GM19351 (cell line): ENCODE measurements around the gene NEDD4L.
"Not testable (repeated sequence)": the region's sequence is repeated elsewhere in the genome, so short reads cannot be mapped to it uniquely, and the experiment has no call there.

Experiments used
- ATAC-seq: cut with Tn5 transposase; IDR thresholded peaks from one replicate; pipeline ENCODE4 v1.9.1; 2021; ENCODE audit warnings: mild to moderate bottlenecking, moderate library complexity; ENCODE audit not compliant: unreplicated experiment

NEDD4L gene

DNA sequence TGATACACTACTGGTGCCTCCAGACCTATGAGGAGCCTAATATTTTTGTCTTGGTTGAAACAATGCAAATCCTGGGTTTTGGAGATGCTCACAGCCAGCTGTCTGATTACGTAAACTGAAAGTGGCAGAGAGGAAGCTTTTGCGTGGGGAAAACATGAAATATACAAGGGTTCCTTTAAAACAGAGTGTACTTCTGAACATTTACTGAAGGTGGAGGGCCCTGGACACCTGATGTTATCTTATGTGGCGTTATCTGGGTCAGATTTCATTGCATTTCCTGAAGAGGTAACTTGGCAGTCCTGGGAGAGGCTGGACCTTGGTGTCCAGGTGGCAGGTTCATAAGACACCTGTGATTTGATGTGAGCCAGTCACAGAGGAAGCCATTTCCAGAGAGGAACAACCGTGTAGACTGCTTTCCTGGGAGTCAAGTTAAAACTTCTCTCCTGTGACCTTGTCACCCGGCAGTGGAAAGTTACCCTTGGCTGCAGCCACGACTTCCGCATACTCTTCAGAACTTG is 105.0 kb downstream of the NEDD4L start:
- peak; percentile 81 for ATAC-seq

DNA sequence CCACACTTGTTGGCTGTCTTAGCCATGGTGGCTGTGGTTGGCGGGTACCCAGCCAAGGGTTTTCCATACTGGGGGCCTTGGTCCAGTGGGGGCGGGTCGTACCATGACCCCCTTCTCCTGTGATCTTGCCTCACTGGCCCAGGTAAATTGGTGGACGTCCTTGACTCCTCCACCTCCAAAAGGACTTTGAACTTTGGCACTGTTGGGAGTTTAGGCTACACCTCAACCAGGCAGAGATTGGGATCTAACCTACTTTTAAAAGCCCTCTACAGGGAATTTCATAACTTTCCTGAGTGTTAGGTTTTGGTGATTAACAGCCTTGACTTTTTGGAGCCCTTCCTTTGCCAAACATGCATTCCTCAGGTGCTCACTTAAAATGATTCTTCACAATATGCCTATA is 106.7 kb downstream of the NEDD4L start:
- ATAC-seq, result no peak

DNA sequence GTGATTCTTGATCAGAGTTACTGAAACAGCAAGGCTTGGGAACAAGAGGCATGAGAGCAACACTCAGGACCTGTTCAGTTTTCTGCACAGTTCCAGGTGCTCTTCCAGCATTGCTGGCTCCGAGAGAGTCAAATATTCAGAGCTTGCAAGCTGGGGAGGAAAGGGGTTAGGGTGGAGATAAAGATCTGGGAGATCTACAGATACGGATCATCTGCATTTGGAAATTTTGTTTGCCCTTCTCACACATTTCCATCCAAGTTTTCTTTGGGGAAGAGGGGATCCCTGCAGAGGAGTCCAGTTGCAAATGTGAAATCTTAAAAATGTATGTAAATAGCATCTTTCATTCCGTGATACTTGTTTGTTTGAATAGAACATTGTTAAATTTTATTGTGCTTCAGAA is 108.2 kb downstream of the NEDD4L start:
- no peak for ATAC-seq

DNA sequence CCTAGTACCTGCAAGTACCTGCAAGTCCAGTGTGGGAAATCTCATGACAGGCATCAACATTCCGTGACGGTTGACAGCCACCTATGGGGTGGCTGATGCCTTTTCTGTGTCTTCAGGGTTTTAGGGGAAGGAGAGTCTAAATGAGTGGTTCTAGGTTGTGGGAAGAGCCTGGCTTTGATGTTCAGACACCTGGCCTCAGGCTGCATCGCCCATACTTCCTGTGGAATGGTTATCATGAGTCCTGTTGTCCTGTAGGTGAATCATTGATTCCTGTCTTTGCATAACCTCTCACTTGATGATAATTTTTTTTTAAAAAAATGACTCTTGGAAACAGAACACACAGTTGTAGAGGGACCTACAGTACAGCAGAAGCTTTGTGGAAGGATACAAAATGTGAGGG is 108.9 kb downstream of the NEDD4L start:
- no peak for ATAC-seq

DNA sequence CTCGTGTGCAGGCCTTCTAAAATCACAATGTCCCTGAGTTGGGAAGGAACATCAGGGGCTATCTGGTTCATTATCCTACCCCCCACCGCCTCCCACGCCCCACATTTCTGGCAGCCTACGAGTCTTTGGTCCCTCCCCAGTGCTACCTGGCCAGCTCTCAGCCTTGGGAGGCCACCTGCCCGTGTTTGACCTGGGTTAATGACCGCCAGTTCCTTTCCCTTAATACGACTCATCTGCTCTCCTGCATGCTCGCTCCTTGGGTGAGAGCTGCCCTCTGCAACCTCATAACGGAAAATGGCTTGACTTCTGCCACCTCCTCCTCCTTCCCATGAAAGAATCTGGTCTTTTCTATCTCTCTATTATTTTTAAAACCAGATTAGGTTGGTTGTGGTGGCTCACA is 112.5 kb downstream of the NEDD4L start:
- ATAC-seq, result no peak

DNA sequence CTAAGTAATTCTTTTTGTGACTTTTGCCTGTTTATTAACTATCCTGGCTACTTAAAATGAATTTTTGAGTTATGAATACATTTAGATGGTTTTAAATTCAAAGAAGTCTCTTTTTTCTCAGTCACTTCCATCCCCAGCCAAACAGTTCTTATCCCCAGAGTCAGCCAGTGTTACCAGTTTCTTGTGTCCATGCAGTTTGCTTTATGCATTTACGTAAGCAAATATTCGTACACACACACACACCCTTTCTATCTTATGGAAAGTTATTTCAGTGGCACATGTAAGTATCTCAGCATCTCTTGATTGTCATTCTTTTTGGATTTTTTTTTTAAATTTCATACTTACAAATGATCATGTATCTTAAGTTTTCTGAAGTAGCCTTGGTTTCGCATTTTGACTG is 113.2 kb downstream of the NEDD4L start:
- no peak for ATAC-seq

DNA sequence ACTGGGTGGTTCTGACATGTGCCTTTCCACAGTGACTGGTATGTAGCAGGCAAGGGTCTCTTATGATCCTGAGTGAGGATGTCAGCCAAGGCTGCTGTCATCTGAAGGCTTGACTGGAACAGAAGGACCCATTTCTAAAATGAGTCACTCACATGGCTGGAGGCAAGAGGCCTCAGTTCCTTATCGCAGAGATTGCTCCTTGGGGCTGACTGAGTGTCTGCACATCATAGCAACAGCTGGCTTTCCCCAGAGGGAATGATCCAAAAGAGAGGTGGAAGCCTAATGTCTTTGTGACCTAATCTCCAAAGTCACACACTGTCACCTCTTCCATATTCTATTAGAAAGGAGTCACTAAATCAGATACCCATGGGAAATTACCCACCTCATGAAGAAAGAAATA is 114.0 kb downstream of the NEDD4L start:
- ATAC-seq, result no peak

DNA sequence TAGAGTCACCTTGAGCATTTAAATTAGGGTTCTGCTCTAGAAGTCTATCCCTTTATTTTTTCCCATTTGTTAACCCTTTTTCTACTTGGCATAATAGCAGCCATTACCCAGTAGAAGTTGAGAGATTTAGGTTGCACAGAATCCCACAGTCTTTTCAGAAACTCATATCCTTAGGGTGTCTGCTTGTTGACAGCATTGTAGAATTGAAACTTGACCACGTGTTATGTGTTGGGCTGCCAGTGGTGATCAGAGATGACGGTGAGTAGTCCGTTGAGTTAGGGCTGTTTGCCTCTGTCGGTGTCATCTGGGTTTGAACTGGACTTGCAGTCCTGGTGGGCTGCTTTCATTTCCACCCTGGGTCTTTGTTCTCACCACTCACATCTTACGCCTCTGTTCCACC is 114.4 kb downstream of the NEDD4L start:
- no peak for ATAC-seq

DNA sequence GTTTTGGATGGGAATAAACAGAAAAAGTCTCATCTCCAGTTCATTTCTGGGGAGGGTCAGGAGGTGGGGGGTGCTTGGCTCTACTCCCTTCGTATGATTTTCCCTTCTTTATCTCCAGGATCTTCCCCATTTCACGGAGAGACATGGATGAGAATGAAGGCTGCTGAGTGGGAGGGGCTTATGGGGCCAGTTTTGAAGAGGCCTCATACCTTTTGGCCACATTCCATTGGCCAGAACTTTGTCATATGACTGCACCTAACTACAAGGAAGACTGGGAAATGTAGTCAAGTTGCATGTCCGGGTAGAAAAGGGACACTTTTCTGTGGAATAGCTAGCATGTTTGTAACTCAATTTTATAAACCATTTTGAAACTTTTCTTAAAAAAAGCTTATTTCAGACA is 117.6 kb downstream of the NEDD4L start:
- no peak for ATAC-seq

DNA sequence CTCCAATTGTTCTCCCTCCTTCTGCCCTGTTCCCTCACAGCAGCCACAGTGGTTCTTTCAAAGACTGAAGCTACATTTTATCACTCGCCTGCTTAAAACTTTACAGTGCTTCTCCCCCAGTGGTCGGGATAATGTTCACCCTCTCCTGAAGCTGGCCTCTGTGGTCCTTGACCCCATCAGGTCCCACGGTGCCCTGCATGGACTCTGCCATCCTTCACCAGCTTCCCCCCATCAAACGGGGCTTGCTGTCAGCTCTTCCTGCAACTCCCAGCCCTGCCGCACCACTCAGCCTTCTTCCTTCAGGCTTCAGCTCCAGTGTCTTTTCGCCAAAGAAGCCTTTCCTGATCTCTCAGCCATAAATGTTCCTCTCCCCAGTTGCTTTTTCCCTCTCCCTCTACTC is 118.1 kb downstream of the NEDD4L start:
- no peak for ATAC-seq

DNA sequence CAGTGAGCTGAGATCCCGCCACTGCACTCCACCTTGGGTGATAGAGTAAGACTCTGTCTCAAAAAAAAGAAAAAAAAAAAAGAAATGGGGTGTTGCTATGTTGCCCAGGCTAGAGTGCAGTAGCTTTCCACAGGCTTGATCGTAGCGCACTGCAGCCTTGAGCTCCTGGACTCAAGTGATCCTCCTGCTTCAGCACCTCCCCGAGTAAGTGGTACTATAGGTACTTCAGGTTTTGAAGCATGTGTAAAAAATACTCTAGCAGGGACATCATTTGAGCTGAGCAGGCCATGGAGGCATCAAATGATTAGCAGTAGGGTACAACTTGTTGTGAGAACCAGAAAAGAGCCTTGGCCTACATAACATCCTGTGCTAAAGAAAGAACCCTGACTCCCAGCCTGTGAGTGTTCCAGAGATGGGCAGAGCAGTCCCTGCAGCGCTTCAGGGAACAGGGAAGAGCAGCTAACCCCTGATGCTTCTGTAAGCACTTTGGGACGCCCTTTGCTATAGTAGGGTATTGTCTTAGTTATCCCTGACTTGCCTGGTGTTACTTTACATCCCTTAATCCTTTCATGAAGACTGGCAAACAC is 119.1 kb downstream of the NEDD4L start:
- ATAC-seq, result no peak

DNA sequence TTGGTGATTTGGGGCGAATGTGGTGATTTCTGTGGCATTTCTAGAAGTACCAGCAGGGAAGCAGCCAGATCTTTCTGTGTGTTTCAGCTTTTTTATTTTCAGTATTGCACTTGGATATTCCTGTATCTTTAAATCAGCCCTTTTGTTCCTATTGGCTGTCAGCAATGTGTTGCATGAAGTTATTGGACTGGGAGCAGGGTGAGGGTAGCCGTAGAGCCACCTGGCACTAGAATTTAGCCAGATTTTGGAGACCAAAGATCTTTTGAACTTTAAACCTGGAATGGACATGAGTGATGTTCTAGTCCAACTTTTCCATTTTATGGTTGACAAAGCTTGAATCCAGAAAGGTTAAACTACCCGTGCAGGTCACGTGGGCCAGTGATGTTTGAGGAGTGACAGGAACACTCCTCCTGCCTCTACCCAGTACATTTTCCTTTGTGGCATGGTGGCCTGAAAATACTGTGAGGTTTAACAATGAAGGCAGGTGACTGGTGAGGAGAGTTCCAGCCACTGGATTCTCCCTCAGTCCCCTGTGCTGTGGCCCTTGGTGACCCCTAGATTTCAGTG is 122.3 kb downstream of the NEDD4L start:
- ATAC-seq, result no peak

DNA sequence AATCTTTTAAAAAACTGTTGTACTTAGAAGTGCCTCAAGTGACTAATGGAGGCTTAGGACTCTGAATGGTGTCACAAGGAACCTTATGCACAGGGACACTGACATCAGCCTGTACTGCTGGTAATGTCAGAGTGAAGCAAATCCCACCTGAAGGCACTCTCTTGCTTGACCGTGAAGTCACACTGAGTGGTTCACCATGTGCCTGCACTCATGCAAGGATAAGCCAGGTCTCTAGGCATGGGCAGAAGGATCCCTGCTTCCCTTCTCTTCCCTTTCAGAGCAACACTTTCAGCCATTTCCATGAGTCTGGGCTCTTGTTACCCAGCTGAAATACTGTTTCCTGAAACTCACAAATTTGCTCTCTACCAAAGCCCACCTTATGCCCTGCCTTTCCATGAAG is 123.0 kb downstream of the NEDD4L start:
- ATAC-seq, result no peak

DNA sequence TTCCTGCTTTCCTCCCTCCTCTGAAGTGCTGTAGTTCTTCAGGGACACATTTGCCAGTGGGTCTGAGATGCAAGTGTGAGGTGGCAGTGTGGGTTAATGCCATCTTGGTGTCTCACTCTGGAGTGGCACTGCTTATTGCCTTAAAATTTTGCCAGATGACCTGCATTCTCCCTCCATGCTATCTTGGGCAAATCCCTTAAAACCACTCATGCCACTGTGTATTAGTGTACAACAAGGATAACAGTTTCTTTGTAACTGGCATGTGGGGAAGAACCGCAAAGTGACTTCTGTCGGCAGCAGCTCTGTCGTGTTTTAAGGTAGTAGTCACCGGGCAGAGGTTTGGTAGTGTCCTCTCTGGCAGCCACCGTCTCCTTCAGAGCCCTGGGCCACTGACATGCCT is 124.2 kb downstream of the NEDD4L start:
- ATAC-seq, result no peak

DNA sequence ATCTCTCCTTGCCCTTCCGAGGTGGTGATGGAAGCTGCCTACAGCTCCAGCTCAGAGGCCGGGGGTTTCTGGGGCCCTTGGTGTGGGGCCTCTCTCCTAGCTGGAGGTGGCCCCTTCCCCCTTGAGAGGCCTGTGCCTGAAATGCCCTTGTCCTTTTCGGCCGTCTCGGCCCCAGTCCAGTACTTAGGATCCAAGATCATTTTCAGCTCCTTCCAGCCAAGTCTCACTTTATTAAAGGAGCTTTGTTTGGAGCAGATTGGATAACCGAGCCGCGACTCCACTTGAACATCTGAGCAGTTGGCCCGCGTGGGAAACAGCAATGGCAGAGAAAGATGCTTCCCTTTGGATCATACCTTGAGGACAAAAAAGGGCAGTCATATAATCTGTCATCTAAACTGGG is 125.0 kb downstream of the NEDD4L start:
- no peak for ATAC-seq

DNA sequence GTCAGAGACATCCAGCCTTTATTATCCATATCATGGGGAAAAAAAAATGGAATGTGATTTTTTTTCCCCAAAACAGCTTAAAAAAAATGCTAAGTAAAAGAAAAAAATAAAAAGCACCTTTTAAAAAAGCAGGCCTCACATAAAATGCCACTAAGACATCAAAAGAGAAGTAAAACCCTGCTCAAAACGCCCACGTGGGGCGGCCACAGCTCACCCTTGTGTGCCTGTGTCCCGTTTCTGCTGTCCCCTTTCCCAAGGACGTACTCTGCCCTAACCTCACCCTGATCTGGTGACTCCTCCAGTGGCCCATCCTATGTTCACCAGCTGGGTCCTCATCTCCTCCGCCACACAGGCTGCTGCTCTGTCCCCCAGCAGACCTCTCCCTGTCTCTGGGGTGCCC is 125.4 kb downstream of the NEDD4L start:
- no peak for ATAC-seq

DNA sequence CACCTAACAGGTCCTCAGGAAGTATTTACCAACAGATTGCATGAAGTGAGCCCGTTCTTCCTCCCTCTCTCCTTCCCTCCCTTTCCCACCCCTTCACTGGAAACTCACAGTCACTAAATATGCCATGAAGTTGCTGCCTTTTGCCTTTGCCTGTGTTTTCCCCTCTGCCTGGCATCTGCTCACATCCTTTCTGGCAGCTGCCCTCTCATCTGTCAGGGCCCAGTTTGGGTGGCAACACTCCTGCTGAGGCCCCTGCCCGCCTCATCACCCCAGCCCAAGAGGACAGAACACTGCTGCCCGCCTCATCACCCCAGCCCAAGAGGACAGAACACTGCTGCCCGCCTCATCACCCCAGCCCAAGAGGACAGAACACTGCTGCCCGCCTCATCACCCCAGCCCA is 126.0 kb downstream of the NEDD4L start:
- not testable (repeated sequence) for ATAC-seq

DNA sequence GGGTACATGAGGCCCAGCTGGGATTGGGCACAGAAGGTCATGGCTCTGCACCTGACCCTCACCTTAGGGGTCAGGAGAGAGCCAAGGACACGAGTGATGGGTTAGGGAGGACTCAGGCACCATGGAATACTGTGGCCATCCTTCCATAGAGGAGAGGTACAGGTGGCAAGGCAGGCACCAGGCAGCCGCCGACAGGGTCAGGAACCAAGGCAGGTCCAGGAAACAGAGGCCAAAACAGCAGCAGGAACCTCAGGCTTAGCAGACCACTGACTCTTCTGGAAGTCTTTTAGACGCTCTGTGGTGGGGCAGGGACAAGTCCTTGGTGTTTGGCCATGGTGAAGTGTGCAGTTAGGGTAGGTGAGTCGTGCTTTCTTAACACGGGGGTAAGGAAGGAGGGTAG is 128.0 kb downstream of the NEDD4L start:
- ATAC-seq, result no peak

DNA sequence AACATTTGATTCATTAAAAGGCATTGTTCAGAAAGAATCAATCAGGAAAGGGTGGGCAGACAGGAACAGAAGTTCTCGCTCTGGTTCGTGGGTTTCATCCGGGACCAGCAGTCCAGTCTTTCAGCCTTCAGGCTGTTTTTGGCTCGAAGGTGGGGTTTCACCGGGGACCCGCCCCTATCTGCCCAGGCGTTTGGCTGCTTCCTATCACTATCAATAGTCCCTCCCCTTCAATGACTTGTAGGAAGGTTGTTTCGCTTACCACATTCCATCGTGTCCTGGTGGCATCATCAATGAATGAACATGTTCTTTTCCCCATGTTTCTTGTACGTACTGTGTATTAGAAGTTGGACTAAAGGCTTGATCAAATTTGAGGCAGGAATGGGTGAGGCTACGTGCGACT is 130.3 kb downstream of the NEDD4L start:
- ATAC-seq, result no peak

DNA sequence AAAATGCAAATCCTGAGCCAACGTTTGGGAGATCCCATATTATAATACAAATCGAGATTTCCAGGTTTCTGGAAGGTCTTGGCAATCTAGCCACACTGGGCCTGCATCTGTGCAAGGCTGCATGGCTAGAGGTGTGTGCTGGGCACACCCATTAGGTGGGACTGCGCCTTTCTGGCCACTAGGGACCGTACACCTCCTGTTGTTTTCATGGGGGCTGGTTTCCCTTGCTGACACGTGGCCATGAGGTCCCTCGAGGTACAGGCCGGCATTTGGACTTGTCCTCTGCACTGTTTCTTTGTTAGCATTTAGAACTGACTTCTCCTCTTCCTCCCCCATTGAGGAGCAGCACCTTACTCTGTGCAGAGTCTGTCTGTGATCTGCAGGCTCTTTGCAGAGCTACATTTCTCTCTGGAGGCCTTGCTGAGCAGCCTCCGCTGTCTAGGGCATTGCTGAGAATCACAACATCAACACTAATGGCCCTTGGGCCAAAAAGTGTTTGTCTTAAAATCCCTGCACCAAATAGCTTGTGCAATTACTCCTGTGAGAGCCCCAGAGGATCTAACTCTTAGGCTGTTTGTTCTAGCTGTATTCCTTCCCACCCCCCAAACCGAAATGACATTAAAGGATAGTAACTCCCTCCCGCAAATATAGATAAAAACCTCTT is 131.2 kb downstream of the NEDD4L start:
- no peak for ATAC-seq

DNA sequence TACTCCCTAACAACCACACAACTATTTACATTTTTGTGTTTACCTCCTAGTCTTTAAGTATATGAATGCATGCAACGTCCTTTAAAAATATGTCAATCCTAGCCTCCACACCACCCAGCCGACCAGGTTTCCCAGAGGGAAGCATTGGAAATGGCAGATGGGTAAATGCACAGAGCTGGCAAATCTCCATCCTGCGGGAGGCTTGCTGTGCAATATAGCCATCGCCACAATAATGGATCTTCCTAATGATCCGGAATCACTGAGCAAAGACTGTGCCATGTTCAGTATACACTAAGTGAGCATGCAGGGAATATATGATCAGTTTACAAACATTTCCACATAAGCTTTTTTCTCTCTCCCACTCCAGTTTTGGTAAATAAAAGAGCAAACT is 131.8 kb downstream of the NEDD4L start:
- no peak for ATAC-seq

DNA sequence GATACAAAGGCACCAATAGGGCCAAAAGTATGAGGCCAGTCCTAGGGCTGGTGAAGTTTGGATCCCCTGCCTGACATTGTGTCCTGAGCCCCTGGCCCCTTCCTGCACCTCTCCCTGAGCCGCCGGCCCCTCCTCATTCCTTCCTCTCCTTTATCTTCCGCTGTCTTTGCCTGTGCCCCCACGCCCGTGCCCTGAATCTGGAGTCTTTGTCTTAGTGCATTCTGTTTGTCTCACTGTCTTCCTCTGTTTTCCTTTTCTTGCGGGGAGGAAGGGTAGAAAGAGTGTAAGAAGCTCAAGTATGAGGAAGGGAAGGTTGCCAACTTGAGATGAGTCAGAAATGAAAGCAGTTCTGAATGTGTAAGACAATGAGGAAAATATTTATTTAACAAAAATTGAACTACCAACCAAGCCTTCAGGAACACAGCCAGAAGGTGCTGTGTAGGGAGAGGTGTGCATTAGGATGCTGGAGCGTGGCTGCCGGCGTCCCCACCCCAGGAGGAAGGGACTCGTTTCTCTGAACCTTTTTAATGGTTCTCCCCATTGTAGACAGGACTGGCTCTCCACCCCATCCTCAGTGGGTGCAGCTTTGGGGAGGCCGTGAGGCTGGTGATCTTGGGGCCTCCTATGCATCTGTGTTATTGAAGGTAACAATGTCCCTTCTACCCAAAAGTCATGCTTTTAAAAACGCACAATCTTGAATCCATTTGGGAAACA is 133.1 kb downstream of the NEDD4L start:
- ATAC-seq, result no peak
